ENCODE data around the gene TCTN1. TPM values are rescaled to one million over a fixed set of nuclear protein-coding genes. Genes with fewer than 3 reads are reported as not detected.
A peak's percentile ranks its signal among the peaks of the same experiment; 100 is the strongest.

The TCTN1 gene
- total and polyA plus RNA-seq, 11 donors = 12.6 to 27.7 (median 19.0) TPM

- H3K27ac ChIP-seq = peak within 1 kb of the TSS; percentile 1 to 88 (median 80)
- DNase-seq (peak; percentile 67 to 83 (median 71)), ATAC-seq (peak; percentile 65 to 91 (median 86))
- H3K9me3 ChIP-seq = no peaks in the 10 kb centered on the region
- TF ChIP-seq POLR2A (IDR thresholded peaks at IDR 0.05) (peak in 1 of 2 donors; percentile 31), CTCF (IDR thresholded peaks at IDR 0.05) (no peak)
- H3K4me1 ChIP-seq = peaks cover 5 to 67% (median 22%) of the 10 kb centered on the region in 12 donors
- 3 to 14% (median 4%) methylated on average over 13 to 64 of the region's 64 CpGs for WGBS, 4 donors
- peak within 1 kb of the TSS; percentile 59 to 87 (median 74) for H3K4me3 ChIP-seq
- H3K27me3 ChIP-seq = no peaks in the 10 kb centered on the region
- intact Hi-C loops (cut with DNase I) = loop anchor here in 1 of 10 donors (10.0 kb wide), 1 partner anchor 56 kb away; the partner anchor contains the start of gene PPP1CC
- peaks cover 0 to 6% (median 0%) of the 10 kb centered on the region in 9 donors for H3K36me3 ChIP-seq
These were observed 74.7 kb downstream of the TCTN1 start, which contains the start of gene HVCN1 for GRCh38 chr12:110688446-110689280. TSS of gene HVCN1 (minus strand) at chr12:110689115. CDS start at chr12:110683245, 5,870 bp downstream.

GRCh38 chr12:110689281-110690126, 75.6 kb downstream of the TCTN1 start:
- WGBS, 4 donors = 5 to 14% (median 9%) methylated on average over 19 to 38 of the region's 38 CpGs
- Histone ChIP-seq H3K4me1 (peaks cover 5 to 74% (median 24%) of the 10 kb centered on the region in 12 donors), H3K27me3 (no peaks in the 10 kb centered on the region), H3K9me3 (no peaks in the 10 kb centered on the region), H3K36me3 (peaks cover 0 to 3% (median 0%) of the 10 kb centered on the region in 9 donors), H3K4me3 (peak overlapping the region; percentile 59 to 87 (median 74)), H3K27ac (peak overlapping the region; percentile 1 to 88 (median 80))
- TF ChIP-seq POLR2A (IDR thresholded peaks at IDR 0.05) (peak in 1 of 2 donors; percentile 30), CTCF (IDR thresholded peaks at IDR 0.05) (no peak)
- DNase-seq (peak; percentile 71 to 85 (median 75)), ATAC-seq (peak; percentile 68 to 73 (median 71))
- intact Hi-C loops (cut with DNase I) = loop anchor here in 6 of 10 donors (5.0 to 10.0 kb wide), 6 partner anchors 55 to 185 kb away; partner anchors contain the start of genes PPP1CC (in 1 of the 6), RAD9B (in 1 of the 6), TCTN1 (in 1 of the 6) and VPS29 (in 1 of the 6)

GRCh38 chr12:110690127-110690430, 76.2 kb downstream of the TCTN1 start:
- intact Hi-C loops (cut with DNase I) = loop anchor here in 6 of 10 donors (5.0 to 10.0 kb wide), 5 partner anchors 73 to 185 kb away; partner anchors contain the start of genes RAD9B (in 1 of the 6), TCTN1 (in 1 of the 6) and VPS29 (in 1 of the 6)
- TF ChIP-seq POLR2A (IDR thresholded peaks at IDR 0.05) (no peak), CTCF (IDR thresholded peaks at IDR 0.05) (no peak)
- H3K27ac ChIP-seq = peak overlapping the region; percentile 1 to 88 (median 80)
- ATAC-seq (no peak), DNase-seq (no peak)
- H3K4me3 ChIP-seq = peak overlapping the region in 4 of 12 donors; percentile 65 to 84 (median 80)
- no peaks in the 10 kb centered on the region for H3K27me3 ChIP-seq
- 69 to 74% (median 71%) methylated on average over 4 of the region's 4 CpGs for WGBS, 4 donors
- no peaks in the 10 kb centered on the region for H3K36me3 ChIP-seq
- H3K4me1 ChIP-seq = peaks cover 5 to 79% (median 28%) of the 10 kb centered on the region in 12 donors
- H3K9me3 ChIP-seq = no peaks in the 10 kb centered on the region
